K562 (cell line): ENCODE data around the gene DUS3L. TPM values are rescaled to one million over a fixed set of nuclear protein-coding genes. Genes with fewer than 3 reads are reported as not detected.

Source experiments
- CBX8 ChIP-seq: fragments of 200-600 bp; sonication (generic); IDR thresholded peaks from 2 replicates; pipeline ENCODE4 v1.6.1; 2012; ENCODE audit warnings: borderline replicate concordance, mixed run types, low read depth, mild to moderate bottlenecking, moderate library complexity, mixed read lengths, low read length, control low read depth, inconsistent platforms; ENCODE audit not compliant: poor library complexity, severe bottlenecking; ENCODE audit errors: extremely low read depth
- ETV6 ChIP-seq, 3 experiments: fragments of 150-350 bp in 1 of 3; sonication (generic) in 1 of 3; formaldehyde crosslinking in 1 of 3; IDR thresholded peaks; 2 replicates each; pipeline versions ENCODE4 v1.6.1 to v1.8.0; 2014 to 2022; ENCODE audit warnings: borderline replicate concordance in 2 of 3, low read depth in 2 of 3, antibody characterized with exemption in 1 of 3, low read length in 1 of 3, mild to moderate bottlenecking in 1 of 3, missing genetic modification reagents in 1 of 3
- GTF2A2 ChIP-seq: IDR thresholded peaks from 2 replicates; pipeline ENCODE4 v1.6.1; 2016; ENCODE audit warnings: mild to moderate bottlenecking, missing genetic modification characterization, missing compliant biosample characterization
- JUND ChIP-seq, 2 experiments: IDR thresholded peaks; 2 replicates in 1 of 2; 3 replicates in 1 of 2; pipeline ENCODE4 v1.6.1; 2011; ENCODE audit warnings: borderline replicate concordance in 2 of 2, low read depth in 2 of 2, low read length in 2 of 2, improper control_type of control experiment in 1 of 2, missing biosample characterization in 1 of 2, missing genetic modification characterization in 1 of 2, missing genetic modification reagents in 1 of 2
- MED1 ChIP-seq: sonication (generic); formaldehyde crosslinking; IDR thresholded peaks from 2 replicates; pipeline ENCODE4 v1.8.1; 2023; ENCODE audit warnings: missing genetic modification reagents, borderline replicate concordance
- NUFIP1 ChIP-seq: fragments of 450-650 bp; IDR thresholded peaks from 2 replicates; pipeline ENCODE4 v1.6.1; 2018; ENCODE audit not compliant: partially characterized antibody
- PCBP1 ChIP-seq: fragments of 200-400 bp; formaldehyde crosslinking; IDR thresholded peaks from 2 replicates; pipeline ENCODE4 v1.6.1; 2018; ENCODE audit warnings: mild to moderate bottlenecking, low read depth, low read length; ENCODE audit not compliant: poor library complexity, severe bottlenecking
- RFX7 ChIP-seq: fragments of 250-450 bp; sonication (Bioruptor Pico); IDR thresholded peaks from 2 replicates; pipeline ENCODE4 v1.5.1; 2021; ENCODE audit warnings: mild to moderate bottlenecking
- SIN3B ChIP-seq: fragments of 450-650 bp; IDR thresholded peaks from 2 replicates; pipeline ENCODE4 v1.6.1; 2017; ENCODE audit warnings: low read depth, mild to moderate bottlenecking, moderate library complexity
- SMARCC2 ChIP-seq: fragments of 450-650 bp; IDR thresholded peaks from 2 replicates; pipeline ENCODE4 v1.6.1; 2017; ENCODE audit warnings: antibody characterized with exemption, moderate library complexity, mild to moderate bottlenecking, low read depth
- SRSF9 ChIP-seq: fragments of 200-400 bp; formaldehyde crosslinking; IDR thresholded peaks from 2 replicates; pipeline ENCODE4 v1.6.1; 2017; ENCODE audit warnings: low read depth, low read length, borderline replicate concordance
- STAT5B ChIP-seq: fragments of 250-450 bp; sonication (Bioruptor Pico); IDR thresholded peaks from 2 replicates; pipeline ENCODE4 v1.8.0; 2021; ENCODE audit warnings: mild to moderate bottlenecking, inconsistent platforms
- ZNF347 ChIP-seq: fragments of 450-650 bp; formaldehyde crosslinking; IDR thresholded peaks from 2 replicates; pipeline ENCODE4 v1.4.0; 2020; ENCODE audit warnings: low read depth, mild to moderate bottlenecking, moderate library complexity
- ZNF408 ChIP-seq: fragments of 250-450 bp; sonication (Bioruptor Pico); IDR thresholded peaks from 2 replicates; pipeline ENCODE4 v1.4.0; 2020; ENCODE audit warnings: low read depth, mild to moderate bottlenecking, moderate library complexity
- ZNF586 ChIP-seq: fragments of 450-650 bp; formaldehyde crosslinking; conservative IDR thresholded peaks from 2 replicates; pipeline ENCODE4 v1.4.0; 2020; ENCODE audit warnings: mild to moderate bottlenecking, moderate library complexity
- polyA plus RNA-seq, 8 experiments: library from polyadenylated mRNA; depleted of rRNA in 4 of 8; stranded (reverse) in 5 of 8; unstranded in 3 of 8; fragments of >200 nt; fragmentation: Nextera tagmentation in 2 of 8; fragmentation: Illumina TruSeq in 1 of 8; extraction: Ambion mirVana in 2 of 8; extraction: Trizol in 1 of 8; gene quantifications; 2 replicates each; pipeline versions ENCODE4 v1.2.1 to v1.2.3, GENCODE V29; 2011 to 2014; ENCODE audit warnings: inconsistent platforms in 1 of 8, missing spikeins in 1 of 8
- total RNA-seq, 7 experiments: library from RNA; depleted of rRNA in 6 of 7; stranded (reverse); fragments of >200 nt in 6 of 7; fragmentation: Illumina TruSeq in 2 of 7; extraction: Trizol in 2 of 7; gene quantifications; 2 replicates each; pipeline versions ENCODE4 v1.2.1 to v1.2.3, GENCODE V29; 2011 to 2021; ENCODE audit warnings: low replicate concordance in 1 of 7
- TF ChIP-seq, protein P1 (sequence below): fragments of 450-650 bp; IDR thresholded peaks from 2 replicates; pipeline ENCODE4 v1.6.1; 2017; ENCODE audit warnings: antibody characterized with exemption, mild to moderate bottlenecking
- TF ChIP-seq, protein P2 (sequence below): fragments of 200-800 bp; sonication (Bioruptor generic); IDR thresholded peaks from 2 replicates; pipeline ENCODE4 v1.6.1; 2016; ENCODE audit warnings: missing genetic modification characterization, missing compliant biosample characterization

Gene DUS3L
- total and polyA plus RNA-seq, 9 of the 15 experiments (the other 6 are each of a cell fraction or from before 2014, with no cell fraction given): 1.7 to 102 (median 77.5) TPM

DNA sequence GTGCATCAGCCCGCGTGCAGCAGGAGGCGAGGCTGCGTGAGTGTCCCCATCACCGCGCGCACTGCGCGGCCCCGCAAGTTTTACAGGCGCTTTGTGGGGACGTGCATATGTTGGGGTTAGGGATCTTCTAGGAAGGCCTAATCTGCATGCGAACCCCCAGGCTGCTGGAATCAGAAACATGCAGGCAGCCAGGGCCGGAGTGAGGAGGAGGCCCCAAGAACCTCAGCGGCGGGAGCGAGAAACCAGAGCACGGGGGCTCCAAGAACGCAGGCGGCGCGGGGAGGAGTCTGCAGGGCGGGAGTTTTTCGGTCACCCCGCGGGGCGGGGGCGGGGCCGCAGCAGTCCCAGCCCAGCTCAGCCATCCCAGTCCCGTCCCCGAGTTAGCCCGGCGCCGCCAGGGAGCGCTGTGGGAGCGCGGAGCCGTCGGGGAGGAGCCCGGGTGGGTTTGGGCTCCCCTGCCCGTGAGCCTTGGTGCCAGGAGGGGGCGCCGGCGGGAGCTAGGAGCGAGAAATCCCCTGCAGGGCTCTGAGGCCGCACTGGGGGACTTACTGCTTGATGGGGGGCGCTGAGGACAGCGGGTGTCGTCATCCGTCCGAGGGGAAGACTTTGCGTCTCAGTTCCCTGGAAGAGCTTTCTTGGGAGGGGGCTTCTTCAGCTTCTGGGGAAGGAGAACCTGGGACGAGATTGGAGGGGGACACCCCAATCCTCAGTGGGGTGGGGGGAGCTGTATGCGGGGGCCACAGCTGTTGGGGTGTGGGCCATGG is 13.0 kb upstream of the DUS3L start (continued):
- TF ChIP-seq, protein P1, sequence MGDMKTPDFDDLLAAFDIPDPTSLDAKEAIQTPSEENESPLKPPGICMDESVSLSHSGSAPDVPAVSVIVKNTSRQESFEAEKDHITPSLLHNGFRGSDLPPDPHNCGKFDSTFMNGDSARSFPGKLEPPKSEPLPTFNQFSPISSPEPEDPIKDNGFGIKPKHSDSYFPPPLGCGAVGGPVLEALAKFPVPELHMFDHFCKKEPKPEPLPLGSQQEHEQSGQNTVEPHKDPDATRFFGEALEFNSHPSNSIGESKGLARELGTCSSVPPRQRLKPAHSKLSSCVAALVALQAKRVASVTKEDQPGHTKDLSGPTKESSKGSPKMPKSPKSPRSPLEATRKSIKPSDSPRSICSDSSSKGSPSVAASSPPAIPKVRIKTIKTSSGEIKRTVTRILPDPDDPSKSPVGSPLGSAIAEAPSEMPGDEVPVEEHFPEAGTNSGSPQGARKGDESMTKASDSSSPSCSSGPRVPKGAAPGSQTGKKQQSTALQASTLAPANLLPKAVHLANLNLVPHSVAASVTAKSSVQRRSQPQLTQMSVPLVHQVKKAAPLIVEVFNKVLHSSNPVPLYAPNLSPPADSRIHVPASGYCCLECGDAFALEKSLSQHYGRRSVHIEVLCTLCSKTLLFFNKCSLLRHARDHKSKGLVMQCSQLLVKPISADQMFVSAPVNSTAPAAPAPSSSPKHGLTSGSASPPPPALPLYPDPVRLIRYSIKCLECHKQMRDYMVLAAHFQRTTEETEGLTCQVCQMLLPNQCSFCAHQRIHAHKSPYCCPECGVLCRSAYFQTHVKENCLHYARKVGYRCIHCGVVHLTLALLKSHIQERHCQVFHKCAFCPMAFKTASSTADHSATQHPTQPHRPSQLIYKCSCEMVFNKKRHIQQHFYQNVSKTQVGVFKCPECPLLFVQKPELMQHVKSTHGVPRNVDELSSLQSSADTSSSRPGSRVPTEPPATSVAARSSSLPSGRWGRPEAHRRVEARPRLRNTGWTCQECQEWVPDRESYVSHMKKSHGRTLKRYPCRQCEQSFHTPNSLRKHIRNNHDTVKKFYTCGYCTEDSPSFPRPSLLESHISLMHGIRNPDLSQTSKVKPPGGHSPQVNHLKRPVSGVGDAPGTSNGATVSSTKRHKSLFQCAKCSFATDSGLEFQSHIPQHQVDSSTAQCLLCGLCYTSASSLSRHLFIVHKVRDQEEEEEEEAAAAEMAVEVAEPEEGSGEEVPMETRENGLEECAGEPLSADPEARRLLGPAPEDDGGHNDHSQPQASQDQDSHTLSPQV: peak; percentile 92
- TF ChIP-seq STAT5B (no peak), SRSF9 (no peak), JUND (IDR thresholded peaks at IDR 0.05; ENCODE audit: borderline replicate concordance, low read depth, low read length) (peak; percentile 38; the same call in 1 of the 2 replicates), JUND (tag; IDR thresholded peaks at IDR 0.05; ENCODE audit: borderline replicate concordance, low read depth, low read length) (no peak), ETV6 (IDR thresholded peaks at IDR 0.05; ENCODE audit: borderline replicate concordance in 1 of 2, low read depth in 2 of 2, low read length in 1 of 2) (no peak), ETV6 (CRISPR knock-in tag; IDR thresholded peaks at IDR 0.05; ENCODE audit: borderline replicate concordance) (peak; percentile 99; the same call in 1 of the 2 replicates), ZNF586 (CRISPR knock-in tag) (no peak), SMARCC2 (no peak), SIN3B (no peak), PCBP1 (no peak), ZNF347 (no peak), NUFIP1 (no peak), MED1 (CRISPR knock-in tag) (no peak), ZNF408 (no peak), RFX7 (CRISPR knock-in tag) (no peak), GTF2A2 (tag) (no peak), CBX8 (no peak)
- TF ChIP-seq, protein P2, sequence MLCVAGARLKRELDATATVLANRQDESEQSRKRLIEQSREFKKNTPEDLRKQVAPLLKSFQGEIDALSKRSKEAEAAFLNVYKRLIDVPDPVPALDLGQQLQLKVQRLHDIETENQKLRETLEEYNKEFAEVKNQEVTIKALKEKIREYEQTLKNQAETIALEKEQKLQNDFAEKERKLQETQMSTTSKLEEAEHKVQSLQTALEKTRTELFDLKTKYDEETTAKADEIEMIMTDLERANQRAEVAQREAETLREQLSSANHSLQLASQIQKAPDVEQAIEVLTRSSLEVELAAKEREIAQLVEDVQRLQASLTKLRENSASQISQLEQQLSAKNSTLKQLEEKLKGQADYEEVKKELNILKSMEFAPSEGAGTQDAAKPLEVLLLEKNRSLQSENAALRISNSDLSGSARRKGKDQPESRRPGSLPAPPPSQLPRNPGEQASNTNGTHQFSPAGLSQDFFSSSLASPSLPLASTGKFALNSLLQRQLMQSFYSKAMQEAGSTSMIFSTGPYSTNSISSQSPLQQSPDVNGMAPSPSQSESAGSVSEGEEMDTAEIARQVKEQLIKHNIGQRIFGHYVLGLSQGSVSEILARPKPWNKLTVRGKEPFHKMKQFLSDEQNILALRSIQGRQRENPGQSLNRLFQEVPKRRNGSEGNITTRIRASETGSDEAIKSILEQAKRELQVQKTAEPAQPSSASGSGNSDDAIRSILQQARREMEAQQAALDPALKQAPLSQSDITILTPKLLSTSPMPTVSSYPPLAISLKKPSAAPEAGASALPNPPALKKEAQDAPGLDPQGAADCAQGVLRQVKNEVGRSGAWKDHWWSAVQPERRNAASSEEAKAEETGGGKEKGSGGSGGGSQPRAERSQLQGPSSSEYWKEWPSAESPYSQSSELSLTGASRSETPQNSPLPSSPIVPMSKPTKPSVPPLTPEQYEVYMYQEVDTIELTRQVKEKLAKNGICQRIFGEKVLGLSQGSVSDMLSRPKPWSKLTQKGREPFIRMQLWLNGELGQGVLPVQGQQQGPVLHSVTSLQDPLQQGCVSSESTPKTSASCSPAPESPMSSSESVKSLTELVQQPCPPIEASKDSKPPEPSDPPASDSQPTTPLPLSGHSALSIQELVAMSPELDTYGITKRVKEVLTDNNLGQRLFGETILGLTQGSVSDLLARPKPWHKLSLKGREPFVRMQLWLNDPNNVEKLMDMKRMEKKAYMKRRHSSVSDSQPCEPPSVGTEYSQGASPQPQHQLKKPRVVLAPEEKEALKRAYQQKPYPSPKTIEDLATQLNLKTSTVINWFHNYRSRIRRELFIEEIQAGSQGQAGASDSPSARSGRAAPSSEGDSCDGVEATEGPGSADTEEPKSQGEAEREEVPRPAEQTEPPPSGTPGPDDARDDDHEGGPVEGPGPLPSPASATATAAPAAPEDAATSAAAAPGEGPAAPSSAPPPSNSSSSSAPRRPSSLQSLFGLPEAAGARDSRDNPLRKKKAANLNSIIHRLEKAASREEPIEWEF (CRISPR knock-in tag): no peak
